DOHH2 (cell line): ENCODE results near the gene P2RX7.

Source experiments
- H3F3A ChIP-seq: fragments of 200-600 bp; sonication (generic), shearing (Covaris generic); 2 replicates; pipeline ENCODE4 v1.6.0; 2016; ENCODE audit warnings: antibody characterized with exemption, mild to moderate bottlenecking; ENCODE audit not compliant: control insufficient read depth, insufficient read depth
- H3K27ac ChIP-seq: fragments of 200-600 bp; sonication (generic); 2 replicates; pipeline ENCODE4 v1.5.1; 2014; ENCODE audit warnings: low read depth, mild to moderate bottlenecking, low read length, moderate library complexity
- H3K27me3 ChIP-seq: fragments of 200-600 bp; sonication (generic); 2 replicates; pipeline ENCODE4 v1.6.1; 2014; ENCODE audit warnings: mild to moderate bottlenecking, low read length, mixed read lengths; ENCODE audit not compliant: control insufficient read depth
- H3K36me3 ChIP-seq: fragments of 200-600 bp; sonication (generic); 2 replicates; pipeline ENCODE4 v1.6.1; 2014; ENCODE audit warnings: mild to moderate bottlenecking, low read length, moderate library complexity, mixed read lengths; ENCODE audit not compliant: control insufficient read depth
- H3K4me1 ChIP-seq: fragments of 200-600 bp; sonication (generic); 2 replicates; pipeline ENCODE4 v1.6.1; 2014; ENCODE audit warnings: mild to moderate bottlenecking, low read length, mixed read lengths; ENCODE audit not compliant: control insufficient read depth
- H3K4me2 ChIP-seq: fragments of 200-600 bp; sonication (generic); 2 replicates; pipeline ENCODE4 v1.6.0; 2014; ENCODE audit warnings: mild to moderate bottlenecking, low read length, moderate library complexity
- H3K4me3 ChIP-seq: fragments of 200-600 bp; sonication (generic); 2 replicates; pipeline ENCODE4 v1.5.1; 2014; ENCODE audit warnings: mild to moderate bottlenecking, low read length, mixed read lengths
- H3K79me2 ChIP-seq: fragments of 200-600 bp; sonication (generic); 2 replicates; pipeline ENCODE4 v1.6.1; 2014; ENCODE audit warnings: mild to moderate bottlenecking, low read length, mixed read lengths; ENCODE audit not compliant: control insufficient read depth
- H3K9me2 ChIP-seq: fragments of 200-600 bp; sonication (generic); replicated peaks from 2 replicates; pipeline ENCODE4 v1.6.1; 2014; ENCODE audit warnings: mild to moderate bottlenecking, low read length, mixed read lengths; ENCODE audit not compliant: control insufficient read depth
- H3K9me3 ChIP-seq: fragments of 200-600 bp; sonication (generic); 2 replicates; pipeline ENCODE4 v1.6.1; 2014; ENCODE audit warnings: antibody characterized with exemption, low read length, mixed read lengths; ENCODE audit not compliant: control insufficient read depth, insufficient read depth
- H4K20me1 ChIP-seq: fragments of 200-600 bp; sonication (generic); 2 replicates; pipeline ENCODE4 v1.6.0; 2014; ENCODE audit warnings: low read depth, mild to moderate bottlenecking, antibody characterized with exemption, low read length, moderate library complexity; ENCODE audit not compliant: control insufficient read depth, insufficient read depth
- CTCF ChIP-seq: fragments of 200-600 bp; sonication (generic); IDR thresholded peaks from one replicate; pipeline ENCODE4 v1.5.1; 2014; ENCODE audit warnings: antibody characterized with exemption, mild to moderate bottlenecking, low read depth, low read length; ENCODE audit not compliant: poor library complexity, severe bottlenecking
- EZH2phosphoT487 ChIP-seq: fragments of 200-600 bp; sonication (generic); IDR thresholded peaks from 2 replicates; pipeline ENCODE4 v1.6.1; 2017; ENCODE audit warnings: borderline replicate concordance, mild to moderate bottlenecking, antibody characterized with exemption, low read length, moderate library complexity, mixed read lengths

The P2RX7 gene

GRCh38 chr12:121095544-121096198 lies 37.0 kb upstream of the P2RX7 start:
- H3K9me3 ChIP-seq, result peaks cover 17% of the 10 kb centered on the region
- H3K36me3 ChIP-seq, result no peaks in the 10 kb centered on the region
- H3F3A ChIP-seq, result no peaks in the 10 kb centered on the region
- H3K4me3 ChIP-seq, result peak overlapping the region; percentile 69
- no peak overlapping the region for H3K27ac ChIP-seq
- TF ChIP-seq EZH2phosphoT487, result no peak
- peak; percentile 78 for TF ChIP-seq CTCF
- no peaks in the 10 kb centered on the region for H3K79me2 ChIP-seq
- H3K4me1 ChIP-seq, result peaks cover 10% of the 10 kb centered on the region
- H3K27me3 ChIP-seq, result peaks cover 15% of the 10 kb centered on the region
- peak overlapping the region; percentile 81 for H3K4me2 ChIP-seq
- no peaks in the 10 kb centered on the region for H3K9me2 ChIP-seq
- H4K20me1 ChIP-seq, result no peaks in the 10 kb centered on the region

GRCh38 chr12:121096199-121096798 lies 36.4 kb upstream of the P2RX7 start:
- H3K4me3 ChIP-seq, result no peak overlapping the region

GRCh38 chr12:121099779-121100178 lies 32.9 kb upstream of the P2RX7 start:
- Histone ChIP-seq H3F3A (no peaks in the 10 kb centered on the region), H3K9me2 (no peaks in the 10 kb centered on the region), H3K79me2 (no peaks in the 10 kb centered on the region), H3K4me3 (no peak overlapping the region), H3K4me2 (no peak overlapping the region), H3K4me1 (peaks cover 10% of the 10 kb centered on the region), H4K20me1 (no peaks in the 10 kb centered on the region), H3K36me3 (no peaks in the 10 kb centered on the region), H3K27ac (no peak overlapping the region), H3K9me3 (peaks cover 17% of the 10 kb centered on the region), H3K27me3 (peaks cover 12% of the 10 kb centered on the region)
- TF ChIP-seq EZH2phosphoT487, result no peak
- no peak for TF ChIP-seq CTCF

More at GRCh38 chr12:121096199-121096798, 36.4 kb upstream of the P2RX7 start:
- no peak overlapping the region for H3K27ac ChIP-seq
- H3K36me3 ChIP-seq, result no peaks in the 10 kb centered on the region
- peak overlapping the region; percentile 81 for H3K4me2 ChIP-seq
- peaks cover 15% of the 10 kb centered on the region for H3K27me3 ChIP-seq
- H3F3A ChIP-seq, result no peaks in the 10 kb centered on the region
- H3K9me3 ChIP-seq, result peaks cover 17% of the 10 kb centered on the region
- no peaks in the 10 kb centered on the region for H4K20me1 ChIP-seq
- H3K4me1 ChIP-seq, result peaks cover 10% of the 10 kb centered on the region
- TF ChIP-seq EZH2phosphoT487 (no peak), CTCF (no peak)
- no peaks in the 10 kb centered on the region for H3K79me2 ChIP-seq
- H3K9me2 ChIP-seq, result no peaks in the 10 kb centered on the region
